RPMI7951 (cell line): ENCODE results near the gene ARV1. TPM values are rescaled to one million over a fixed set of nuclear protein-coding genes. Genes with fewer than 3 reads are reported as not detected.
"Not testable (repeated sequence)": the region's sequence is repeated elsewhere in the genome, so short reads cannot be mapped to it uniquely, and the experiment has no call there.

Experiments used
- DNase-seq: peaks from one replicate; pipeline ENCODE4 v3.0.0-alpha.2; 2012; ENCODE audit warnings: low read depth
- total RNA-seq: library from RNA; depleted of rRNA; stranded (reverse); fragments of >200 nt; shearing (Covaris generic); gene quantifications from 2 replicates; pipeline ENCODE4 v1.2.3, GENCODE V29; 2014

Gene ARV1
- total RNA-seq, 1 experiment from 2014 or later: 38.4 TPM

DNA sequence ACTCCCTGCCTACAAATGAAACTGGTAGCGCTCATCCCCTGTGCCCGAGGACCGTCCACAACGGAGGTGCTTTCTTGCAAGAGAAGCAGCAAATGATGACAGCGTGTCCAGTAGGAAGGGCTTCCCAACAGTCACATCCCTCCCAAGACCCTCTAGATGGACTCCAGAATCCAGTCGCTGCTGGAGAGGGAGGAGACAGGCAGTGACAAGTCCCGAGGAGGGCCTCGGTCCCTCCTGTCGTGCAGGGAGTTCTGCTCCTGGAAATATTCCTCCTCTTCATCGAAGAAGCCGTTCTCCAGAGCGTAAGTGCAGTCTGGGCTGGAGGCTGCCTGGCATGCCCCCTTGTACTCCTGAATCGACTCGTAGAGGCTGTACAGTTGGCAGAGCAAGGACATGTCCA lies 40.8 kb downstream of the ARV1 start:
- no peak for DNase-seq

GRCh38 chr1:231020139-231020601 lies 41.3 kb downstream of the ARV1 start:
- DNase-seq: no peak

DNA sequence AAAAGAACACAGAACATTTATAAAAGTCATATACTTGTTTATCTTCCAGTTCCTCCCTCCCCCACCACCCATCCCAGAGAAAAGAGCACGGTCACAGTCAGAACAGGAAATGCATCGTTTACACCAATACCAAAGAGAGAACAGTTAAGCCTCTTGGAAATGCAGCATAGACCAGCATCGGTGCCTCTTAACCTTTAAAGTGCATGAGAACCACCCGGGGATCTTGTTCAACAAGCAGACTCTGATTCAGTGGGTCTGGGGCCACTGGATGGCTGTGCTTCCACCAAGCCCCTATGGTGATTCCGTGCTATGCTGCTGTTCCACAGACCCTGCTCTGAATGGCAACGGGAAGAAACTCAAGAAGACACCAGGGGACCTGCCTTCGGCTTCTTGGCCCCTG lies 41.9 kb downstream of the ARV1 start:
- no peak for DNase-seq

DNA sequence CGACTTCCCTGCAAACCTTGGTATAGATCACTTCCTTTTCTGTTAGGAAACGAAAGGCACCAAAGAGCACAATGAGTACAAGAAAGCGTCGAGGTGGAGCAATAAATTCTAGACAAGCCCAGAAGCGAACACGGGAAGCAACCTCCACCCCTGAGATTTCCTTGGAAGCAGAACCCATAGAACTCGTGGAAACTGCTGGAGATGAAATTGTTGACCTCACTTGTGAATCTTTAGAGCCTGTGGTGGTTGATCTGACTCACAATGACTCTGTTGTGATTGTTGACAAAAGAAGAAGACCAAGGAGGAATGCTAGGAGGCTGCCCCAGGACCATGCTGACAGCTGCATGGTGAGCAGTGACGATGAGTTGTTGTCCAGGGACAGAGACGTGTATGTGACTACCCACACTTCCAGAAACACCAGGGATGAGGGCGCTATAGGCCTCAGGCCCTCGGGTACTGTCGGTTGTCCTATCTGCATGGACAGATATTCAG lies 42.7 kb downstream of the ARV1 start:
- DNase-seq: no peak

GRCh38 chr1:231022543-231022942 lies 43.6 kb downstream of the ARV1 start:
- DNase-seq: not testable (repeated sequence)

DNA sequence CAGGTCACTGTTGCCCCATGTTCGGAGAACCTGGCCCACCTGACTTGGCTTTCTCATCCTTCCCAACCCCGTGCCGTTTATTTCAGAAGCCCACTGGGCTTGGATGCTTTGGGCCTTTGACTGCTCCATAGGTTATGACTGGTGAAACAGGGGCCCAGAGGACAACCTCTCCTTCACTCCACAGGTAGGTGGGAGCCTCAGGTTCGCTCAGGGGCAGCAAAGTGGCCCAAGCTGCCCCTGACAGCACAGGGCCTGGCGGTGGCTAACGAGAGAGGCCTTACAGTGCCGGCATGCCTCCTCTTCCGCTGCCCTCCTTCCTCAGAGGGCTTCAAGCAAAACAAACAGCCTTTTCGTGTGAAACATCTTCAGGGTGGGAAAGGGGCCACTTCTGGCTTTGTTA lies 44.3 kb downstream of the ARV1 start:
- DNase-seq: no peak

DNA sequence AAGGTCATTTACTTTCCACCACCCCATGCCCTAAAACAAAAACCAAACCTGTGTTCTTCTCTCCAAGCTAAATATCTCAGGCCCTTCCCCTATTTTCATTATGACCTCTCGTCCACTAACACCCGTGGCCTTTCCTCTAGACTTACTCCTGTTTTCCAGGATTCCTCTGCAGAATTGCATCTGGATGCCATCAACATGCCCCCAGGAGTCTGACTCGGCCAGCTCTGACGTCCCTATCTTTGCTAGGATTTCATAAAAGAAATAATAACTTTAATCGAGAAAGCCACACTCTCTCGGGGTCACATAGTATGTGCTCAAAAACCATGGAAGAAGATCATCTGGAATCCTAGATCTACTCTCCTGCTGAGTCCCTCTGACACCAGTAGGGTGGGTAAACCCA lies 47.7 kb downstream of the ARV1 start:
- no peak for DNase-seq

GRCh38 chr1:231027136-231027925 lies 48.4 kb downstream of the ARV1 start:
- no peak for DNase-seq

- DNase-seq: no peak
These were observed 49.1 kb downstream of the ARV1 start for GRCh38 chr1:231027971-231028370.

- no peak for DNase-seq
These were observed 49.8 kb downstream of the ARV1 start for GRCh38 chr1:231028682-231029081.

DNA sequence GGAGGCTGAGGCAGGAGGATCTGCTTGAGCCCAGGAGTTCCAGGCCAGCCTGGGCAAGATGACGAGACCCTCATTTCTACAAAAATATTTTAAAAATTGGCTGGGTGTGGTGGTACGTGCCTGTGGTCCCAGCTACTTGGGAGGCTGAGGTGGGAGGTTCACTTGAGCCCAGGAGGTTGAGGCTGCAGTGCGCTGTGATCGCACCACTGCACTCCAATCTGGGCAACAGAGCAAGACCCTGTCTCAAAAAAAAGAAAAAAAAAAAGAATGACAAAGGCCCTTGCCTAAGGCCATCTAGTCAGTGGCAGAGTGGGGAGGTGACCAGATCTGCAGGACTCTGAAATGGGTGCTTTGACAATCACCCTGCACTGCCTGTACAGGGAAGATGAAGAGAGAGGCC lies 50.4 kb downstream of the ARV1 start:
- DNase-seq: not testable (repeated sequence)

GRCh38 chr1:231029841-231030240 lies 50.9 kb downstream of the ARV1 start:
- no peak for DNase-seq

DNA sequence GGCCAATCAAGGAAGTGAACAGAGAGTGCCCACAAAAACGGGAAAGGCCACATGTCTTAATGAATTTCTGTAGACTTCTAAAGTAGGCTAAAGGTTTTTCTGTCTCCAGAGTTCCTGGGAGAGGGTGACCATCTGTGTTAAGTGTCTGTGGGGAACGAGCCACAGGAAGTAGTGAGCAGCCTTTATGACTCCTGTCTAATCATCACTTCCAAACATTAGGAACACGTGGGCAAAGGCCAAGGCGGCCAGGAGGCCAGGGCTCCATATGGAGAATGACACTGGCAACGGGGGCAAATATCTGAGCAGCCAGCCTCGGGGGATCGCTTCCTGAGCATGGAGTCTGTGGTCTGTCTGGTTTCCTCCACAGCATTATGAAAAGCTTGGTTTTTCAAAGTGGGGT lies 54.1 kb downstream of the ARV1 start:
- DNase-seq: peak; percentile 72

GRCh38 chr1:231035799-231036198 lies 56.9 kb downstream of the ARV1 start:
- DNase-seq: no peak

DNA sequence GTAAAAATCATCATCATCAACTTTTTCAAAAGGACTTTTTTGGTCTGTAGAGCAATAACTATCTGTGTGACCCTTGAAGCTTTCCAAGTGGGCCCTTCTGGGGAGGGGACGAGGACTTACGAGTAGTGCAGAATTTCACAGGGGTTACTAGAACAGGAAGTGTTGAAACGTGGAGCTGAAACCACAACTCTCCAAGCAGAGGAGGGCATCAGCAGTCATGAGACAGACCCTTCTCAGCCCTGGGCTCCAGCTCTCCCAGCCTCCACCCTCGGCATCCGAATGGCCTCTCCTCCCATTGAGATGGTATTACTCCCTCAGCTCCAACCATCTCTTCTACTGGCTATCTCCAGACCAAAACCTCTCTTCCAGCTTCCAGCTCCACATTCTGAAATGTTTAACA lies 57.5 kb downstream of the ARV1 start:
- DNase-seq: no peak

GRCh38 chr1:231037585-231038517 lies 59.0 kb downstream of the ARV1 start:
- peak; percentile 56 for DNase-seq

DNA sequence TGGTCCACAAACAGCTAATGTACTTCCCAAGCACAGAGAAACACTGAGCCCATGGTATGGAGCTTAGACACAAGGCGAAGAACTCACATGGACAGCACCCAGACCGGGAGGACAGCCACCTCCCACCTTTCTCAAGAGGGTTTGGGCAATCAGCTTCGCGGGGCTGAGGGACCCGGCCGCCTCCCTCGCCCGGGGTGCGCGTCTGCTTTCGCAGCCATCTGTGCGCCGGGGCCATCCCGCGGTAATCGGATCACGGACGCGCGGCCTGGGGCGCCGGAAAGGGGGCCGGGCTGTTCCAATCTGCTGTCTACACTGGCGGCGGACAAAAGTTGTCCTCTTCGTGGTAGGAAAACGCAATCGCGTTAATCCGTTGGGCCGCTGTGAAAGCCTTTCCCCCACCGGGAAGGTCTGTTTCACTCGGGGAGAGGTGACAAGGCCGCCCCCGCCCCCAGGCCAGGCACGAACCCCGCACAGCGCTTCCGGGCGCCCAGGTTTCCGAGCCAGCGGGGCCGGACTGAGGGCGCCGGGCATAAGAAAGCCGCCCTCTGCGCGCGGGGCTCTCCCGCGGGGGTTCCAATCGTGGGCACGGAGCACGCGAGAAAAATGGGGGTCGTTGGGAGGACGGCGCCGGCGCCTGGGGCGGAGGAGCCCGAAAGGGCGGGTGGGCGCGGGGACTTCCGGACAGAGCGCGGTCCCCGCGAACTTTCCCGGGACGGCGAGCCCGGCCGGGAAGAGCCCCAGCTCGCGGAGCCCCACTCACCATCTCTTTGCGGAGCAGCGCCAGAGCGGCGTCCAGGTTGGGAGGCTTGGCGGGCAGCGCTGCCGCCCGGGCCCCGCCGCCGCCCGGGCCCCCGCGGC lies 60.5 kb downstream of the ARV1 start:
- DNase-seq: peak; percentile 43

DNA sequence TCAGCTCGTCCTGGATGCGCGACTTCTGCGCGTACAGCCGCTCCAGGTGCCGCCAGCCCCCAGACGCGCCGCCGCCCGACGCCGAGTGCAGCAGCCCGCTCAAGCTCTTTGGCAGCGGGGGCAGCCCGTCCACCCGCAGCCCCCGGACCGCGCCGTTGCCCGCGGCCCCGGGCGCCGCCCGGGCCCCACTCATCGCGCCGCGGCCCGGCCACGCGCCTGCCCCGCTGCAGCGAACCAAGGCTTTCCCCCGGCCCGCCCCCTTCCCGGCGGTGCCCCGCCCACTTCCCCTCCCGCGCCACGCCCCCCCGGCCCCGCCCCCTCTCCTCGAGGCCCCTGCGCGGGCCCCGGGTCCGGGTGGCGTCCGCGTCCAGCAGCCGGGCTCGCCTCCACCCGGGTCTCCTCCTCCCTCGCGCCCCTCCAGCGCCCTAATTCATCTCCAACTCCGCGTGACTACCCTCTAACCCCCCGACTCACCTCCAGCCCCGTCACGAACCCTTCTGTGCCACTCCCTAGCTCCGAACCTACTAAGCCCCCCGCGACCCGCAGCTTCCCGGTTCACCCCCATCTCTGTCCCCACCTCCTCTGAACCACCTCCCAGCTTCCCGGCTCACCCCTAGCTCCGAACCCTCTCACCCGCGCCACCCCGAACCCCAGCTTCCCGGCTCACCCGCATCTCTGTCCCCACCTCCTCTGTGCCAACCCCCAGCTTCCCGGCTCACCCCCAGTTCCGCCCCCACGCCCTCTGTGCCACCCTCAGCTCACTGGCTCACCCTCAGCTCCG lies 61.3 kb downstream of the ARV1 start, which contains the start of gene FAM89A:
FAM89A (minus strand) TSS at position 236 of the 781 bp plus-strand sequence; CDS start at position 193, 43 bp downstream.
- peak; percentile 44 for DNase-seq

- no peak for DNase-seq
These were observed 62.2 kb downstream of the ARV1 start for GRCh38 chr1:231040800-231041718.
